Activated effector memory CD4-positive, alpha-beta T cell treated with anti-CD3 and anti-CD28 coated beads, Interleukin-2, amount 50 U/mL, for 16 hours (primary cell): ENCODE data around the gene PRKAR2A.
A peak's percentile ranks its signal among the peaks of the same experiment; 100 is the strongest.
"Not testable (repeated sequence)": the region's sequence is repeated elsewhere in the genome, so short reads cannot be mapped to it uniquely, and the experiment has no call there.

ENCODE experiments used
- DNase-seq: peaks from one replicate; pipeline ENCODE4 v3.0.0-alpha.2; 2020

The PRKAR2A gene

GRCh38 chr3:48835650-48836366, 11.9 kb downstream of the PRKAR2A start:
- peak; percentile 13 for DNase-seq

GRCh38 chr3:48832684-48833083, 15.0 kb downstream of the PRKAR2A start:
- no peak for DNase-seq

- DNase-seq = no peak
Measured at GRCh38 chr3:48830715-48831114, 17.0 kb downstream of the PRKAR2A start.

GRCh38 chr3:48829525-48829924, 18.1 kb downstream of the PRKAR2A start:
- not testable (repeated sequence) for DNase-seq

GRCh38 chr3:48827874-48828273, 19.8 kb downstream of the PRKAR2A start:
- not testable (repeated sequence) for DNase-seq

- DNase-seq = no peak
Measured at GRCh38 chr3:48826451-48826850, 21.2 kb downstream of the PRKAR2A start.

- no peak for DNase-seq
Measured at GRCh38 chr3:48820612-48821324, 26.9 kb downstream of the PRKAR2A start.

GRCh38 chr3:48819234-48820221, 28.1 kb downstream of the PRKAR2A start:
- DNase-seq = no peak

- DNase-seq = no peak
Measured at GRCh38 chr3:48811524-48811923, 36.1 kb downstream of the PRKAR2A start.

GRCh38 chr3:48804930-48805329, 42.7 kb downstream of the PRKAR2A start:
- DNase-seq = no peak

GRCh38 chr3:48800831-48801230, 46.8 kb downstream of the PRKAR2A start:
- DNase-seq = not testable (repeated sequence)

GRCh38 chr3:48798998-48799397, 48.7 kb downstream of the PRKAR2A start:
- DNase-seq = no peak

- DNase-seq = no peak
Measured at GRCh38 chr3:48797626-48798025, 50.0 kb downstream of the PRKAR2A start.

GRCh38 chr3:48795997-48796732, 51.5 kb downstream of the PRKAR2A start:
- DNase-seq = no peak

- not testable (repeated sequence) for DNase-seq
Measured at GRCh38 chr3:48793484-48793883, 54.2 kb downstream of the PRKAR2A start.

GRCh38 chr3:48789665-48790064, 58.0 kb downstream of the PRKAR2A start:
- DNase-seq = no peak

- DNase-seq = no peak
Measured at GRCh38 chr3:48788544-48789162, 59.0 kb downstream of the PRKAR2A start.

GRCh38 chr3:48784426-48785120, 63.1 kb downstream of the PRKAR2A start:
- no peak for DNase-seq

GRCh38 chr3:48783304-48783703, 64.4 kb downstream of the PRKAR2A start:
- no peak for DNase-seq

GRCh38 chr3:48782046-48782445, 65.6 kb downstream of the PRKAR2A start:
- DNase-seq = no peak

GRCh38 chr3:48778565-48778964, 69.1 kb downstream of the PRKAR2A start:
- DNase-seq = not testable (repeated sequence)
